Renal pelvis (tissue), 4 donors: Measurements from ENCODE around the gene LCAT. TPM values are rescaled to one million over a fixed set of nuclear protein-coding genes. Genes with fewer than 3 reads are reported as not detected.

Experiments used
- DNase-seq: peaks from one replicate; pipeline ENCODE4 v3.0.0-alpha.2; 2013
- polyA plus RNA-seq, 3 donors: library from polyadenylated mRNA; unstranded; fragments of 120-200 nt; gene quantifications; one replicate each; pipeline ENCODE4 v1.2.1, GENCODE V29; 2013; ENCODE audit not compliant: insufficient read length in 3 of 3

The LCAT gene
- polyA plus RNA-seq, 3 donors: 18.0 to 27.4 (median 26.8) TPM

DNA sequence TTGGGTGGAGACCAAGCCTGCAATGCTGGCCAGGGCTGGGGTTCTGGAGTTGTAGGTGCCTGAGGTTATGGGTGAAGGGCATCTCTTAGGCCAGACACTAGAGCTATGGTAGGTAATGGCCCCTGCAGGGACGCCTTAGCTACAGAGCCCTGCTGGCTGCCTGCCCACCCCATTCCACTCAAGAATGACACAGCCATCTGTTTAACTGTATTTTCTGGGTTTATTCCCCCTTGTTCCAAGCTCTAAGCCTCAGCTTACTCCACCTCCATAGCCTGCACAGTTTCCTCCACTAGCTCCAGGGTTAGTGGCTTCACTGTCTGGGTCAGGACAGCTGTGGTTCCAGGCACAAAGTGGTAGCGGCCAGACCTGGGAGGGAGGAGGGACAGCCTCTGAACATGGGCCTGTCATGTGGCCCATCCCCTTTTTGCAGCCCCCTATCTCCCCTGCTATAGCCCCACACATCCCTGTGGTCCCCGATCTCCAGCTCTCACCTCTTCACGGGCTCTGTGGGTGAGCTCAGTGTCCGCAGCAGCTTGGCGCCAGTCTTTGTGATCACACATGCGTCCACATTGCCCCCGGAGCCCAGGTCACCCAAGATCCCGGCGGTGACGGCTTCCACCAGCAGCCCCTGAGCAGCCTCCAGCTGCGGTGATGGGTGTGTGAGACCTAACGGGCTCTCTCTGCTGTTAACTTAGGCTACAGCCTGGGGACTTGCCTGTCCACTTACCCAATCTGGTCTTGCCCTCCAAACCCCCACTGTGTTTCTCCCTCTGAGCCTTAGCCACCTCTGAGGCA, 9.4 kb downstream of the LCAT start:
- DNase-seq: no peak

DNA sequence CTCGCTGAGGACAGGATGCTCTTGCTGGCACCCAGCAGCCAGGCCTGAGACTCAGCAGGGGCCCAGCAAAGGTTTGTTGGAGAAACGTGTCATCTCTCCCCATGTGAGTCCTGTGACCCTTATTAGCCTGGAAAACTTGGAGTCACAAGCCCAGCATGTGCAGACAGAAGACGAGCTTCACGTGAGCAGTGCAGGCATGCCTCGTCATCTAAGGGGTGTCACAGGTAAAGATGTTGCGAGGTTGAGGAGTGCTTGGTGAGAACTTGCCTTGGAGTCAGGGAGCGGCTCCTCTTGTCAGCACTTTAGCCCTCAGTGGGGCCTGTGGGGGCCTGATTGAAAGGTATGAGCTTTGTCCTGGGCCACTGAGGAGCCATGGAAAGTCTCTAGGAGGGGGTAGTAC, 10.1 kb downstream of the LCAT start:
- DNase-seq: no peak

DNA sequence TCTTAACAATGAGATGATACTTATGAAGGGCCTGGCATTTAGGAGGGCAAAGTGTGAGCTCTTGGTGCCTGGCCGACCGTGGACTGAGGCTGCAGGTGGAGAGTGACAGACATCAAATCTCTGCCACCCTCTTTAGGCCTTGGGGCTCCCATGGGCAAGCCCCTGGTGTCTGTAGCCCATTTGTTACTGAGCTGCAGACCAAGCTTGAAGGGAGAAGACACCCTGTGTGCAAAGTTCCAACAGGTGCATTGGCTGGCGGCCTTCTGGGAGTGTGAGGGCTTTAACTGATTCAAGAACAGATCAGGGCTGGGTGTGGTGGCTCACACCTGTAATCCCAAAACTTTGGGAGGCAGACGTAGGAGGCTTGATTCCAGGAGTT, 11.5 kb downstream of the LCAT start:
- no peak for DNase-seq

DNA sequence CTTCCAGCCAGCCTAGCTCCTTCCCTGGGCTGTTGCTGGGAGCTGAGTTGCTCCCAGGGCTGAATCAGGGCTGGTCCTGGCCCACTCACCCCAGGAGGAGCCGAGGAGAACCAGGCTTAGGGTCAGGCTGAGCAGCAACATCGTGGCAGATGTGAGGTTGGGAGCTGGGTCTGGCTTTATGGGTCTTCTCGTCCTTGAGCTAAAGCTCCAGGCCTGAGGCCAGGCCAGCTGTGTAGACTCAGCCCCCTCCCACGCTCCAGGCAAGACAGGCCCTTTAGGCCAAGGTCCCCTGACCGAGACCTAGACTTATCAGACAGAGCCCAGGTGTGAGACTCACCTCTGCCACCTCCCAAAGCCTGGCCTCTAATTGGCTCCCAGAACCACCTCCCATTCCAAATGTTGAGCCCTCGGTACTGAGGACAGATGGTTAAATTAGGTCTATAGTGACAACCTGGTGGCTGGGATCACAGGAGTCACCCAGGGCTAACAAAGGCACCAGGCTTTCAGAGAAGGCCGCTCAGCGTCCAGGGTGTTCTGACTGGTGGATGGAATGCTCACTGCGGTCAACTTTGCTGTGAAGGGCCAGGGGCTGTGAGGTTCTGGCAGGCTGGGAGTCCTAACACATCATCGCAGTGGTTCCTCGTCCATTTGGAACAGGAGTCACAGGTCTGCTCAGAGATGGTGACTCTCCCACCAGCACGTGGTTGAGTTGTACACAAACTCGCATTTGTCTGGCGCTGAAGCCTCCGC, 12.0 kb downstream of the LCAT start, which contains the start of gene CTRL:
Gene CTRL, minus strand, starts transcription at position 151 of the 750 bp plus-strand sequence. Its CDS starts 10 bp downstream, at position 141.
- no peak for DNase-seq

DNA sequence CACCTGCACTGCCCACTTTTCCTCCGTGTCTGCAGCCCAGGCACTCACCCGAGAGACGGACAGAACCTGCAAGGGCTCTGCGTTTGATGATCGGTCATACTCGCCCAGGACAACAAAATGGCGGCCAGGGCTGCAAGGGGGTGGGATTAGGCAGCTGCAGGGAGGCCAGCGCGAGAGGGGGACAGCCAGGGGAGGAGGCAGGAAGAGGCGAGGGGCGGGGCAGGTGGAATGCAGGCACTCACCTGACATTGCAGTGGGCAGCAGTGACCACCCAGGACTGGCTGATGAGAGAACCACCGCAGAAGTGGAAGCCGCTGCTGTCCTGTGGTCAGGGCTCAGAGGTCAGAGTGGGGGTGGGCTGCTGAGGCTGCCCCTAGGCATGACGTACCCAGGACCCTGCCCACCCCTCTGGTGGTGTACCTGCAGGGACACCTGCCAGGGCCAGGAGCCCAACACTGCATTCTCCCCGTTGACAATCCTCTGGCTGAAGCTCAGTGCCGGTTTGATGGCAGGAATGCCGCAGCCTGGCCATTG, 13.2 kb downstream of the LCAT start:
- no peak for DNase-seq

DNA sequence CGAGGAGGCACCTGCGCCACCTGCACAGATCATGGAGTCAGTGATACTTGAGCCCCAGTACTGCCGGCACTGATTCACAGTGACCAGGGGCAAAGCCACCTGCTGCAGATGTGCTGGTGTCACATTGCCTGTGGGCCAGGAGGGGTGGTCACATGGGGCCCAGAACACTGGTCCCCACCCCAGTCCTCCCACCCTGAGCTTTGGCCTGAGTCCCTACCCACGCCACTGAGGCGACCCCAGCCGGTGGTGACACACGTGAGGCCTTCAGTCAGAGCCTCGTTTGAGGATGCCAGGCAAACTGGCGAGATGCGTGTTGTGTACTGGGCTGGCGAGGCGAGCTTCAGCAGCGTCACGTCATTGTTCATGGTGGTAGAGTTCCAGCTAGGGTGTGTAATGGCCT, 13.7 kb downstream of the LCAT start:
- DNase-seq: no peak

DNA sequence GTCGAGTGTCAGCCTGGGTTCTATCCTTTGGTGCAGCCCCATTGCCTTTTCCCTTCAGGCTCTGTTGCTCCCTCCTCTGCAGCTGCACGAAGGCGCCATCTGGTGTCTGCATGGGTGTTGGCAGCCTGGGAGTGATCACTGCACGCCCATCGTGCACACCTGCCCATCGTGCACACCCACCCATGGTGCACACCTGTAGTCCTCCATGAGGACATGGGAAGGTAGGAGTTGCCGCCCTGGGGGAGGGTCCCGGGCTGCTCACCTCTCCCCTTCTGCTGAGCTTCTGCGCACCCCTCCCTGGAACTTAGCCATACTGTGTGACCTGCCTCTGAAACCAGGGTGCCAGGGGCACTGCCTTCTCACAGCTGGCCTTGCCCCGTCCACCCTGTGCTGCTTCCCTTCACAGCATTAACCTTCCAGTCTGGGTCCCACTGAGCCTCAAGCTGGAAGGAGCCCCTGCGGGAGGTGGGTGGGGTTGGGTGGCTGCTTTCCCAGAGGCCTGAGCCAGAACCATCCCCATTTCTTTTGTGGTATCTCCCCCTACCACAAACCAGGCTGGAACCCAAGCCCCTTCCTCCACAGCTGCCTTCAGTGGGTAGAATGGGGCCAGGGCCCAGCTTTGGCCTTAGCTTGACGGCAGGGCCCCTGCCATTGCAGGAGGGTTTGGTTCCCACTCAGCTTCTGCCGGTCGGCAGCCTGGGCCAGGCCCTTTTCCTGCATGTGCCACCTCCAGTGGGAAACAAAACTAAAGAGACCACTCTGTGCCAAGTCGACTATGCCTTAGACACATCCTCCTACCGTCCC, 15.2 kb downstream of the LCAT start:
- peak; percentile 49 for DNase-seq

DNA sequence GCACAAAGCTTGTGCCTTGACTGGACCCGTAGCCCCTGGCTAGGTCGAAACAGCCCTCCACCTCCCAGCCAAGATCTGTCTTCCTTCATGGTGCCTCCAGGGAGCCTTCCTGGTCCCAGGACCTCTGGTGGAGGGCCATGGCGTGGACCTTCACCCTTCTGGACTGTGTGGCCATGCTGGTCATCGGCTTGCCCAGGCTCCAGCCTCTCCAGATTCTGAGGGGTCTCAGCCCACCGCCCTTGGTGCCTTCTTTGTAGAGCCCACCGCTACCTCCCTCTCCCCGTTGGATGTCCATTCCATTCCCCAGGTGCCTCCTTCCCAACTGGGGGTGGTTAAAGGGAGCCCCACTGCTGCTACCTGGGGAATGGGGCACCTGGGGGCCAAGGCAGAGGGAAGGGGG, 15.8 kb downstream of the LCAT start:
- no peak for DNase-seq

DNA sequence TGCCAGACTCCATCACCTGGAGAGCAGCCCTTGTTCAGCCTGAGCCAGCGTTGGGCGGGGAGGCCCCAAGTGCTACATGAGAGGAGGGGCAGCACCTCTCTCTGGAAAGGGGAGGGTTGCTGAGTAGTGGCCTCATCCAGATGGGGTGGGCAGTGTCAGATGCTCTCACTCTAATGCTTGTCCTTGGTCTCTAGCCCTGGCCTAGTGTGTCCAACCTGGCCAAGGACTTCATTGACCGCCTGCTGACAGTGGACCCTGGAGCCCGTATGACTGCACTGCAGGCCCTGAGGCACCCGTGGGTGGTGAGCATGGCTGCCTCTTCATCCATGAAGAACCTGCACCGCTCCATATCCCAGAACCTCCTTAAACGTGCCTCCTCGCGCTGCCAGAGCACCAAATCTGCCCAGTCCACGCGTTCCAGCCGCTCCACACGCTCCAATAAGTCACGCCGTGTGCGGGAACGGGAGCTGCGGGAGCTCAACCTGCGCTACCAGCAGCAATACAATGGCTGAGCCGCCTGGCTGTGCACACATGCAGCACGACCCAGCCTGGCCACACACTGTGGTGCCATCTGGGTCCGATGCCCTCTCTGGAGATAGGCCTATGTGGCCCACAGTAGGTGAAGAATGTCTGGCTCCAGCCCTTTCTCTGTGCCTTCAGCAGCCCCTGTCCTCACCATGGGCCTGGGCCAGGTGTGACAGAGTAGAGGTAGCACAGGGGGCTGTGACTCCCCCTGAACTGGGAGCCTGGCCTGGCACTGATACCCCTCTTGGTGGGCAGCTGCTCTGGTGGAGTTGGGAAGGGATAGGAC, 16.6 kb downstream of the LCAT start:
- DNase-seq: no peak

DNA sequence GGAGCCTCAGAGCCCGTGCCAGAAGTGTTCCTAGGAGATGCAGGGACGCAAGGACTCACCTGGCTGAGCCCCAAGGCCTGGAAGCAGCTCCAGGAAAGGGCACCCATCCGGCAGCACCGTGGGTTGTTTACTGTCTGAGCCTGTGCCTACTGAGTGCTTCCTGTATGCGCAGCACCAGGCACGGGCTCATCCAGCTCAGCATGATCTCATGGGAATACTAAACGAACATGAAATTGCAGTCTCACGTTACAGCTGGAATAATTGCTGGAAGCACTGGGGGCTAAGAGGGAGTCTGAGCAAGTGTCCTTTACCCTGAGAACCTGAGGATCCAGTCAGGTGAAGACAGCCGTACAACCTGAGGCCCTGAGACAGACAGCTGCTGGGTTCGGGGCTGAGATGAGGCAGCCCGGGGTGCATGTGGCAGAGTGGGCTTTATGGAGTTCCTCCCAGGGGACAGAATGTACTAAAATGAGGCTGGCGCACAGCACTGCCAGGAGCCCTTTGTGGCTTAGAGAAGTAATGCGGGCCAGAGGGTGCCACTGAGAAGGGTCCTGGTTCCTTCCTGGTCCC, 17.7 kb downstream of the LCAT start:
- no peak for DNase-seq

DNA sequence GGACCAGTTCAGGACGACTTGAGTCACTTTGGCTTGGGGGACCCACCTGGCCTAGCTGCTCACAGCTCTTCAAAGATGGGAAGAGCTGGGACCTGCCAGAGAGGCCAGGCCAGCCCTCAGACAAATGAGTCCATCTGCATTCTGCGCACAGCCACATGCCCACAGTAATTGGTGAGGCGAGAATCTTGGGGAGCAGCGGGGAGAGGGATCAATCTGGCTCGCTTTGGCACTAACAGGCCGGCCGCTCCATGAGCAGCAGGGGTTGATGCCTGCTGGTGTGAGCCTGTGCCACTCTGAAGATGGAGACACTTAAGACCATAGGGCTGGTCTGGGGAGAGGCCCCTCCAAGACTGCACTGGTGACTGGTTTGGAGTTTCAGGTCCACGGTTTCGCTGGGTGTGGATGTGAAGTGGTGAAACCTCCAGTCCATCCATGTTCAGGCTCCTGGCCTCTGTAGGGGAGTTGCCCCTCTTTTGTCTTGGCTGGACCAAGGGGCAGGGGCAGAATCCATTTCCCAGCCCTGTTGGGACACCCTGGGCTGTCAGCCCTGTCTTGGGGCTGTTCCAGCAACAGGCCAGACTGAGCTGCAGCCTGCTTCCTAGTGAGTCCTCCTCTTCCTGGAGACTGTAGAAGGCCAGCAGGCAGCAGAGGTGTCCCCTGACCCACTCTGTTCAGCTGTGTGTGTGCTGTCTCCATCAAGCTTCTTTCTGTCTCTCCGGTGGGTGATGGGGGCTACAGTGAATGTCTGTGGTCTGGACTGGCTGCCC, 19.6 kb downstream of the LCAT start:
- no peak for DNase-seq

DNA sequence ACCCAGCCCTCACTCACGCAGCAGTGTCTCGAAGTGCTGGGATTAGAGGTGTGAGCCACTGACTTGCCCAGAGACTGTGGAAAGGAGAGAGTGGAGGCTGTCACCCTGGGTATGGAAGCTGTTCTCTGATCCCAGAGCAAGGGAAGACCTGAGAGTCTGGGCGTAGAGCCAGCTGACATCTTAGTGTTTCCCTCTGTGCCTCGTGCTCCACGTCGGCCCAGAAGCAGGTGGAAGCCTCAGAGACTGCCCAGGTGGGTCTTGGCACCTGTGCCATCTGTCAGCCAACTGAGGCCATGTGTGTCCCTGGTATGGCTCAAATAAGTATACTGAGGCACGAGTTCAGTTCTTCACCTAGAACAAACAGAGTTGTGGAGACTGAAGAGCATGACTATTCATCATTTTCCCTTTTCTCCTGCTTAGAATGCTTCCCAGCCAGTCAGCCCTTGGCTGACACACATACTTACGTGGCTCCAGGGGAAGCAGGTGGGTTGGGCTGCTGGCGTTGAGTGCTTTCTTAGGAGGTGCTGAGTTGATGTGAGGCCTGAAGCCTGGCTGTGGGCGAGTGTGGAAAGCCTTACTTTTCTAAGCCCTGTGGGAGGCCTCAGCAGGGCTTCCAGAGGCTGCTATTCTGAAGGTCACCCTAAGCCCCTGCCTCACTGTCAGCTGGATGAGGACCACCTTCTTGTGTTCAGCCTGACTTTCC, 20.4 kb downstream of the LCAT start:
- no peak for DNase-seq

DNA sequence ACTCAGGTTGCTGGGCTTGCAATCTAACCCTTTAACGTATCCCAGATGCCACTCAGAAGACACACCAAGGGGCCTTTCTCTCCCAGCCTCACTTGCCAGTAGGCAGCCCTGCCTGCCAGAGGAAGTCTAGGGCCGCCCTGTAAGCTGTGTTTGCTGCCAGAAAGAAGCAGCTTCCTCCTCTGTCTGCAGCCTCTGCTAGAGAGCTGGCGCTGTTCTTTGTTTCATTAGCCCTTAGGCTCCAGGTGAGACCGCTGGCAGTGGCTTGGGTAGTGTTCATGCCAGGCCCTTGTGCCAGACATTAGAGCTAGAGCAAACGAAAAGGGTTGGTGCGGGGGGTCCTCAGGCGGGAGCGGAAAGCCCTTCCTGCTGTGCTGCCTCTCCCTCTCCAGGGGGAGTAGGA, 21.2 kb downstream of the LCAT start:
- DNase-seq: no peak

DNA sequence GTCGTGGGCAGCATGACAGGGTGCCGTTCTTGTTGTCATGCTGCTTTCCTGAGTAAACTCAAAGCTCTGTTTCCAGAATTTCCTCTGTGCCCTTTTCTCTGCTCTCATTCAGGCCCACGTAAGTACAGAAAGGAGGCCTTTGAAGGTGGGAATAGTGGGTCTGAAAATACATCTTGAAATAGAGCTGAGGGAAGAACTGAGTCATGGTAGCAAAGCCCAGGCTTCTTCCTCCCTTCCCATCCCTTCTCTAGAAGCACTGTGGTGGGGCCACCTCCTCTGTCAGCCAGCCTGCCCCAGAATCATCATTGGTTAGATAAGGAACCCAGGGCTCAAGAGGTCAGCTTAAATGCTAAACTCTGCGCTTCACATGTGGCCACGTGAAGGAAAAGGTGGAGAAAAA, 21.7 kb downstream of the LCAT start:
- no peak for DNase-seq

DNA sequence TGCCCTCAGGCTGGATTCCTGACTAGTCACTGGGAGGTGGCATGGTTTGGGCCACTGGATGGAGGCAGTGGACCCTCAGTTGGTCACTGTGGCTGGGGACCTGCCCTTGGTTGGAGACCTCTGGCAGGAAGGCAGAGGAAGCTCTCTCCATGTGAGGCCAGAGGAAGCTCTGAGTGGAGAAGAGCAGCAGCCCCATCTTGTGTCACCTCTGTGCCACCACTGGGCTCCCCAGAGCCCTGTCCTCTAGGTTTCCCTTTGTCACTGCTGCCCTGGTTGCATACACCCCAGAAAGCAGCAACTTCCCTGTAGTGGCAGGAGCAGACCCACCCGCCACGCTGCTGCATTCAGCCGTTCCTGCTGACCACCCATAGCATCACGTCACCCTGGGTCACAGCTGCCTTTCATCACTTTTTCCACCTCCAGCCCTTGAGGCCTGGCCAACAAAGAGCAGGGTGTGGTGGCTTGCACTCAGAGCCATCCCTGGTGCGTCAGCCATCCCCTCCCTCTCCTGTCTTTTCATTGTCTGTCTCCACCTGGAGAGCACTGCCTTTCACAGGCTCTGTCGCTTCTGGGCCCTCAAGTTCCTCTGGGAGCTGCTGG, 24.2 kb downstream of the LCAT start:
- no peak for DNase-seq

DNA sequence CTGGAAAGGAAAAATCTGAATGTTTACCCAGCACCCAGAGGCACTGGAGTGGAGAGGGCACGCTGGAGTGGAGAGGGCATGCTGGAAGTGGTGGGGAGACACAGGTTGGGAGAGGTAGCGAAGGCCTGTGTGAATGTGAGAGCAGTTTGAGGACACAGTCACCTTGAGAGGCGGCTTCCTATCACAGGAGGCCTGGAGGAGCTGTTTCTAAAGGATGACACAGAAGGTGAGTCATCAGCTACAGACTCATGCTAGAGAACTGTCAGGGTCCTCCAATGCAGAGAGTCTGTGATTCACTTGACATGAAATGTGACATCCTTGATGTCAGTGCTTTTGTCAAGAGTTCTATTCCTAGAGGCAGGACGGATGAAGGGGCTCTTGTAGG, 26.1 kb downstream of the LCAT start:
- DNase-seq: no peak

DNA sequence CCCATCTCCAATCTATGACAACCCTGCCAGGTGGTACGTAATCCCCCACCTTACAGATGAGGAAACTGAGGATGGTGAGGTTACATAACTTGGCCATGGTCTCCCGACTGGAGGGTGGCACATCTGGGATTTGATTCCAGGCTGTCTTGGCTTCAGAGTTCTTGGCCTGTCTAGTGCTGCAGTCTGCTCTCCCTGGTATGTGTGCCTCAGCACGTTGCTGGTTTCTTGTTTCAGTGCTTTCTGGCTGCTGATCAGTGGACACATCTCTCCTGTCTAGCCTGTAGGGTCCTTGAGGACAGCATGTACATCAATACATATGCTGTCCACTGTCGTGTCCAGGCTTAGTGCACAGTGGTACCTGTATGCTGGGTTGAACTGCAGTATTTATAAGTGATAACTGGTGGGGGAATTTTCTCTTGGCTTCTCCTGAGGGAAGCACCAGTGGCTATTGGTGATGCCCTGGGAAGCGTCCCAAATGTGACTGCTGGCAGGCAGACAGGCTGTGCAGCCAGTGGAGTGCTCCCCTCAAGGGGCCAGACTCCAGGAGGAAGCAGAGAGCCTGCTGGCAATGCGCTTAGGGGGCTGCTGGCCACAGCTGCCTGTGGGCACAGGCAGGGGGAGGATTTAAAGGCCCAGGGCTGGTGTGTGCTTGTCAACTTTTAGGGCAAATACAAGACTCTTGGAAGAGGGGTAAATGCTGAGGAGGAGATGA, 26.6 kb downstream of the LCAT start:
- no peak for DNase-seq
